NOMO-1 treated with DMSO at 0.1 percent for 48 hours (cell line): ENCODE data around the gene XCL2.
A peak's percentile ranks its signal among the peaks of the same experiment; 100 is the strongest.
"Not testable (repeated sequence)": the region's sequence is repeated elsewhere in the genome, so short reads cannot be mapped to it uniquely, and the experiment has no call there.

Source experiments
- DNase-seq: peaks from one replicate; lab custom pipeline; 2025; ENCODE audit not compliant: unreplicated experiment; lab: John Stamatoyannopoulos, UW

The XCL2 gene, protein sequence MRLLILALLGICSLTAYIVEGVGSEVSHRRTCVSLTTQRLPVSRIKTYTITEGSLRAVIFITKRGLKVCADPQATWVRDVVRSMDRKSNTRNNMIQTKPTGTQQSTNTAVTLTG

GRCh38 chr1:168543840-168544498 lies at the start of gene XCL2:
Gene XCL2 (minus strand): TSS chr1:168543997. CDS start chr1:168543964, 33 bp downstream.
- not testable (repeated sequence) for DNase-seq

GRCh38 chr1:168591641-168592250 lies 47.9 kb upstream of the XCL2 start:
- DNase-seq, result no peak

- DNase-seq, result no peak
Measured at GRCh38 chr1:168591066-168591465, 47.3 kb upstream of the XCL2 start.

DNA sequence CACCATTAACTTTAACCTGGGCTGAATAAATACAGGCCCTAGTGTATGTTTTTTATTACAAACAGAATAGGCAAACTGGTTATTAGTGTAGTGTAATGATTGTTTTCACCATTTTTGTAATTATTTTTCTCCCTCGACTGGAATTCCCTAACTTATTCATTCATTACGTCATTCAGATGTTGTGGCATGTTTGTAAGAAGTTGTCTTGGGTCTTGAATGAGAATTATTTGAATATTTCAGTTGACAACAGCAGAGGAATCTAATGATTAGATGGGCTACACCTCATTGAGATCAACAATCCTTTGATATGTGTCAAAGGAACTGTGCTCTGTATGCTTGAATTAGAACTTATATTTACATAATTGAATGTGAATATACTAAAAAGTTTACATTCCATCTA lies 45.4 kb upstream of the XCL2 start:
- DNase-seq, result no peak

- DNase-seq, result no peak
Measured at GRCh38 chr1:168585937-168586336, 42.1 kb upstream of the XCL2 start.

- no peak for DNase-seq
Measured at GRCh38 chr1:168585191-168585590, 41.4 kb upstream of the XCL2 start.

DNA sequence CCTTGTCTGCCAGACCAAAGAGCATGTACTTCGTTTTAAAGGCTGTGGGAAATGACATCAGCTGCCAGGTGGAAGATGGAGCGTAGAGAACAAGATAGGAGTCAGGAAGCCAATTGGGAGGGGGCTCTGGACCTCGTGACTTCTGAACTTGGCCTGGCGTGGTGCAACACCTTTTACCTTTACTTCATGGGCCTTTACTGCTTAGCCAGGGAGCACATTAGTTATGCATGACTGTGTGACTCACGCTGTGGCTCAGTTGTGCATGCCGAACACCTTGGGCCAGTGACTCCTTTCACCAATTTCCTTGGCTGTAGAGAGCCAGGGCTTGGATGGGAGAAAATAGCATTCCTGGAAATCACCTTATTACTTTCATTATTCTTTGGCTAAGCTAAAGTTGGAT lies 39.8 kb upstream of the XCL2 start:
- no peak for DNase-seq

GRCh38 chr1:168582688-168583336 lies 39.0 kb upstream of the XCL2 start:
- no peak for DNase-seq

GRCh38 chr1:168581817-168582572 lies 38.2 kb upstream of the XCL2 start:
- DNase-seq, result no peak

DNA sequence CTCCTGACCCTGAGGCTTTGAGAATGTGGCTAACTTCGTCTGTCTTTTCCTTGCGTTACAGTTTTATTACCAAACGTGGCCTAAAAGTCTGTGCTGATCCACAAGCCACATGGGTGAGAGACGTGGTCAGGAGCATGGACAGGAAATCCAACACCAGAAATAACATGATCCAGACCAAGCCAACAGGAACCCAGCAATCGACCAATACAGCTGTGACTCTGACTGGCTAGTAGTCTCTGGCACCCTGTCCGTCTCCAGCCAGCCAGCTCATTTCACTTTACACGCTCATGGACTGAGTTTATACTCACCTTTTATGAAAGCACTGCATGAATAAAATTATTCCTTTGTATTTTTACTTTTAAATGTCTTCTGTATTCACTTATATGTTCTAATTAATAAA lies 37.2 kb upstream of the XCL2 start:
- not testable (repeated sequence) for DNase-seq

DNA sequence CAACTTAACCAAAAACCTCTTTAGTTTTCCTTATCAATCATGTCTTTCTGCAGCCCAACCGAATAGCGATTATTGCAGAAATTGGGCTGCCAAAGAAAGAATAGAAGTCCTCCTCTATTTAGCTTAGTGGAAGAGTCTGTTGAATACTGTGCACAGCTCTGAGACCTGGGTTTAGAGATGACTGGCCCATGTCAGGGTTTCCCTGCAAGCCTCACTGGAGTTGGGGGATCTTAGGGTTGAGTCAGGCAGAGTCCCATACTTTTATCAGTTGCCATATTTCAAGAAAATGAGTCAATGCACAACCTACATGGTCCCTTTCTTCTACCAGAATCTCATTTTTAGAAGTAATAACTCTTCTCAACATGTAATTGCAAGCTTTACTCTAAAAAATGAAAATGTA lies 36.5 kb upstream of the XCL2 start:
- not testable (repeated sequence) for DNase-seq

DNA sequence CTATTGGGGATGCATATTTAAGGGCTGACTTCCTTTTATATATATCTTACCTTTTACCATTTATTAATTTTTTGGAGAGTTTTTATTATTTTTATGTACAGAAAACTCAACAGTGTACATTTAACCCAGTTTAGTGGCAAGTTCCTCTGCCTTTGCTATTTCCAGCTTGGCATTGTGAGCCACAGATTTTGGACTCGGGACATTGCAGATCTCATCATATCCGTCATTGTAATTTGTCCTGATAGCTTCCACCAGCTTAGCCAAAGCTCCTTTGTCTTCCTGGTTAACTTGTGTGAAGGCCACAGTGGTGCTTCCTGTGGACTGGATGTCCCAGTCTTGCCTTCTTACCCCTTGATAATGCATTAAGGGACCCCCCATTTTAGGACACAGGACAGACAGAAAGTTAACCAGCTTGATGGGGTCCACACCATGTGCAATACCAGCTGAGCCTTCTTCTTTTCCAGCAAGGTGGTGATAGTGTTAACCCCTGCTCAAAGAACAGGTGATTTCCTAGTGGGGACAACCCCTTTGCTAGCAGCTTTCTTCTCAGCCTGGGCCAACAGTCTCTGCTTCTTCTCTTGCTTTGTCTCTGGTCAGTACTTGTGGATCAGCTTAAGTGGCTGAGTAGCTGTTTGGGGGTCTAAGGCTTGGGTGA lies 34.9 kb upstream of the XCL2 start:
- not testable (repeated sequence) for DNase-seq

- DNase-seq, result not testable (repeated sequence)
Measured at GRCh38 chr1:168576245-168576688, 32.5 kb upstream of the XCL2 start, which contains the start of gene XCL1. Gene XCL1 (plus strand): TSS chr1:168576605. CDS start chr1:168576638, 33 bp downstream.

DNA sequence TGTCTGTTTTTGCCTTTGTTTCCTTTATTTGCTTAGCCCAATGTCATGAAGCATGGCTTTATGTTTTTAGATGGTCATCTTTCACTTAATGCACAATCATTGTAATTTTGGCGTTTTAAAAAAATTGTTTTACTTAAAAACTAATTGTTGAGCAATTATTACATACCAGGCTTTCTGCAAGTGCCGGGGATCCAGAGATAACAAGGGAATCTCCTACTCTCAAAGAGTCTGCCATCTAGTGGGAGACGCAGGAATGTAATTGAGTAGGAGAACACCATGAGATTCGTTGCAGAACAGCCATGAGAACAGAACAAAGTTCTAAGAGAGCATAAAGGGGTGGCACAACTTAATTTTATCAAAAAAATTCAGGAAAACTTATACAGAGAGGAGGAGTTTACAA lies 30.4 kb upstream of the XCL2 start:
- peak; percentile 33 for DNase-seq

DNA sequence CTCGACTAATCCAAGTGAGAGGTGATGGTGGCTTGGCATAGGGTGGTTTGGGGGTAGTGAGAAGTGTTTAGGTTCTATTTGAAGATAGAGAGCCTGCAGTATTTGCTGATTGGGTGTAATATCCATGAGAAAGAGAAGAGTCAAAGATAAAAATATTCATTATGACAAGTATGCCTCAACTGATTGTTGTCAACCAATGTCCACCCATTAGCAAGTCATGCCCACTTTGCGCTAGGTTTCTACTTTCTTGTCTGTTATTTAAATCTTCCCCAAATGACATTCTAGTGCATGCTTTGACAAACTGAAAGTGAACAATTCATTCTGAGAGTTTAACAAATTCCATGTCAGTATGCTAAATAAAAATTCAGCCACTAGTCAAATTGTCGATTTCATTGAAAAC lies 28.8 kb upstream of the XCL2 start:
- no peak for DNase-seq

- no peak for DNase-seq
Measured at GRCh38 chr1:168570652-168571051, 26.9 kb upstream of the XCL2 start.

DNA sequence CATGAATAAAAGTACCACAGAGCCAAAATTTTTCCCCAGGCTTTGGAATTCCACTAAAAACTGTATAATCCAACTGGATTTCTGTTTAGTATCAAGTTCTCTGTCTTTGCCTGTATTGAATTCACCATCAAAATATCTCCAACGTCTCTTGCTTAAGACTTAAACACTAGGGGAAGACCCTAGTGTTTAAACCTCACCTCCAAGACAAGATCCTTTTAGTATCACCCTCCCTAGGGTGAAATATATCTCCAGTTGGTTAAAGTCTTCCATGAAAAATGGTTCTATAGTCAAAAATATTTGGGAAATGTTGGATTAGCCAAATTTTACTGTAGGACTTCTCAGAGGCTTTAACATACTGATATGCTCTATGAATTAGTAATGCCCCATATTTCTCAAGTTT lies 24.5 kb upstream of the XCL2 start:
- DNase-seq, result no peak

DNA sequence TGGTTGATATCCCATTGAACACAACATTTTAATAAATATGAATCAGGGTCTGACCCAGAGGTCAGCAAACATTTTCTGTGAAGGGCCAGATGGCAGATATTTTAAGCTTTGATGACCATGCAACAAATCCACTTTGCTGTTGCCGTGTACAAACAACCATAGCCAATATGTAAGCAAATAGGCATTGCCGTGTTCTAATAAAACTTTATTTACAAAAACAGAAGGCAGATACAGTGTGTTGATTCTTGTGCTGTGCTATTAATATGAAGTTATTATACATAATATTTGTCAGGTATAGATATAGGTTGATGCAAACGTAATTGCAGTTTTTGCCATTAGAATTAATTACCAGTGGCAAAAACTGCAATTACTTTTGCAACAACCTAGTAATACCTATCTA lies 23.8 kb upstream of the XCL2 start:
- no peak for DNase-seq

DNA sequence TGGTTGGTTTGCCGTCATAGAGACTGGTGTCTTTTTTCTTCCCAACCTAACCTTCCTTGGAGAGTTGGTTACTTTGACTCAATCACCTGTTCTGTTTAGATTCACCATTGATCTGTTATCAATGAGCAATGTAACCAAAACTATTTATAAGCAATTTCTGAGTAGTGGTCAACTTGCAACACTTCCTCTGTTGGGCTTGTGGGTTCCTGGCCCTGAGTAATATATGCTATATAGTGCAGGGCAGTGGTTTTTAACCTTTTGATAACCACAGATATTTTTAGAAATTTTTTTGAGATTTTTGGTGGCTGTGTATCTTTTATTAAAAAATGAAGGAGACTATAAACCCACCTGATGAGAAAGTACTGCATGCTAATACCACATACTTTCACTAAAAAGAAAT lies 23.2 kb upstream of the XCL2 start:
- DNase-seq, result peak; percentile 68

GRCh38 chr1:168565825-168566224 lies 22.0 kb upstream of the XCL2 start:
- DNase-seq, result no peak

DNA sequence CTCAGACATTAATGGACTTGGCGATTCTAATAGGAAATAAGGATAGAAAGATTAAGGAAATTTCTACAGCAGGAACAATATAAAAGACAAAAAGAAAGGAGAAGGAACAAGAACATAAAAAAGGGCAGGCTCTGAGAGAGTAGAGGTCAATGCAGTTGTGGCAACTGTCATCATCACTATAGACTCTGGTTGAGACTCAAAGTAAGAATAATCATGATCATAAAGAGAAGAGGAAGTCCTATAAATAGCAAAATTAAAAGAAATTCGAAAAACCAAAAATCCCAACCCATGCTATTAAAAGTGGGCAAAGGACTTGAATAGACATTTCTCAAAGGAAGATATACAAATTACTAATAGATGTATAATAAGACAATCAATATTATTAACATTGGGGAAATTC lies 18.2 kb upstream of the XCL2 start:
- peak; percentile 75 for DNase-seq
